Measurements from ENCODE around the gene ANK3.
A peak's percentile ranks its signal among the peaks of the same experiment; 100 is the strongest.

ANK3 gene

GRCh38 chr10:60389413-60390025 lies at the start of gene ANK3:
Gene ANK3, minus strand, starts transcription at chr10:60389875. Its CDS starts 337 bp downstream, at chr10:60389538.
- DNase-seq: no peak

- peak; percentile 51 for DNase-seq
Observed at GRCh38 chr10:60434418-60435046, 44.9 kb upstream of the ANK3 start.

GRCh38 chr10:60433684-60434083 lies 44.0 kb upstream of the ANK3 start:
- DNase-seq: no peak

- no peak for DNase-seq
Observed at GRCh38 chr10:60430836-60431597, 41.3 kb upstream of the ANK3 start.

GRCh38 chr10:60430017-60430416 lies 40.3 kb upstream of the ANK3 start:
- no peak for DNase-seq

GRCh38 chr10:60429084-60429849 lies 39.6 kb upstream of the ANK3 start:
- DNase-seq: no peak

GRCh38 chr10:60428387-60428737 lies 38.7 kb upstream of the ANK3 start:
- DNase-seq: no peak

GRCh38 chr10:60427709-60428386 lies 38.2 kb upstream of the ANK3 start:
- DNase-seq: no peak

GRCh38 chr10:60427148-60427547 lies 37.5 kb upstream of the ANK3 start:
- DNase-seq: no peak

- no peak for DNase-seq
Observed at GRCh38 chr10:60426425-60426824, 36.8 kb upstream of the ANK3 start.

- no peak for DNase-seq
Observed at GRCh38 chr10:60425392-60426110, 35.9 kb upstream of the ANK3 start.

GRCh38 chr10:60424971-60425370 lies 35.3 kb upstream of the ANK3 start:
- no peak for DNase-seq

- no peak for DNase-seq
Observed at GRCh38 chr10:60423920-60424319, 34.2 kb upstream of the ANK3 start.

GRCh38 chr10:60422809-60423208 lies 33.1 kb upstream of the ANK3 start:
- no peak for DNase-seq

- DNase-seq: no peak
Observed at GRCh38 chr10:60420991-60421894, 31.6 kb upstream of the ANK3 start.

- DNase-seq: no peak
Observed at GRCh38 chr10:60419249-60419648, 29.6 kb upstream of the ANK3 start.

GRCh38 chr10:60417901-60418300 lies 28.2 kb upstream of the ANK3 start:
- no peak for DNase-seq

GRCh38 chr10:60417024-60417423 lies 27.3 kb upstream of the ANK3 start:
- DNase-seq: no peak

- DNase-seq: no peak
Observed at GRCh38 chr10:60414877-60415585, 25.4 kb upstream of the ANK3 start.

- no peak for DNase-seq
Observed at GRCh38 chr10:60414111-60414510, 24.4 kb upstream of the ANK3 start.
